ENCODE measurements around the gene MOB3A.
"Not testable (repeated sequence)": the region's sequence is repeated elsewhere in the genome, so short reads cannot be mapped to it uniquely, and the experiment has no call there.

MOB3A gene

GRCh38 chr19:2096034-2096479, at the start of gene MOB3A:
Gene MOB3A, minus strand, starts transcription at chr19:2096326. Its CDS starts 17,766 bp downstream, at chr19:2078560.
- DNase-seq = no peak

DNA sequence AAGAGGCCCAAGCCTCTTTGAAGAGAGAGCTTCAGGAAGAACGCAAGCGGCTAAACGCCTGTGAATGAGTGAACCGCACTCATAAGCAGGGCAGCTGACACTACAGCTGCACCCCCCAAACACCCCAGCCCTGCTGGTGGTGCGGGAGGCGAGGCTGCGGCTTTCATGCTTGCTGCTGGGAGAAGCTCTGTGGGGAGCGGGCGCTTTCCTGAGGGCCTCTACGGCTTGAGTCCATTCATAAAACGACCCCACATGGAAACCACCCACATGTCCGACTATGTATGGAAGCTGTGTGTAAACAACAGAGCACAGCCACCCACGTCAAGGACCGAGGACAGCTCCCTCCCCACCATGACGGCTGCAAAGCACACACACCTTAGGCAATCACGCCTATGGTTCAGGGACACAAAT, 49.7 kb upstream of the MOB3A start:
- DNase-seq = no peak

GRCh38 chr19:2144190-2144589, 48.1 kb upstream of the MOB3A start:
- DNase-seq = no peak

GRCh38 chr19:2142173-2142829, 46.2 kb upstream of the MOB3A start:
- no peak for DNase-seq

DNA sequence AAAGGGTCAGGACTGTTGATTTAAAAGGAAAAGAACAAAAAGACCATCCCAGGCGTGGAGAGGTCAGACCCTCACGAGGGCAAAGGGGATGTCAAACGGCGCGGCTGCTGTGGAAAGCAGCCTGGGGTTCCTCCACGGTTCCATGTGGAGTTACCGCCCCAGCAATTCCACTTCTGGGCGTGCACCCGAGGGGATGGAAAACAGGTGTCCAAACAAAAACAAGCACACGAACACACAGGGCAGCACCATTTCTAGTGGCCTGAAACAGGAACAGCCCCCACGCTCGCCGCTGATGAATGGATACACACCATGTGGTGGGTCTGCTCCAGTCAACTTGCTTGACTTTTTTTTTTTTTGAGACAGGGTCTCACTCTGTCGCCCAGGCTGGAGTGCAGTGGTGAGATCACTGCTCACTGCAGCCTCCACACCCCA, 44.0 kb upstream of the MOB3A start:
- no peak for DNase-seq

- DNase-seq = no peak
Measured at GRCh38 chr19:2139385-2140137, 43.4 kb upstream of the MOB3A start.

GRCh38 chr19:2138061-2138728, 42.1 kb upstream of the MOB3A start:
- DNase-seq = no peak

- no peak for DNase-seq
Measured at GRCh38 chr19:2136796-2137195, 40.7 kb upstream of the MOB3A start.

GRCh38 chr19:2135474-2136402, 39.6 kb upstream of the MOB3A start:
- no peak for DNase-seq

DNA sequence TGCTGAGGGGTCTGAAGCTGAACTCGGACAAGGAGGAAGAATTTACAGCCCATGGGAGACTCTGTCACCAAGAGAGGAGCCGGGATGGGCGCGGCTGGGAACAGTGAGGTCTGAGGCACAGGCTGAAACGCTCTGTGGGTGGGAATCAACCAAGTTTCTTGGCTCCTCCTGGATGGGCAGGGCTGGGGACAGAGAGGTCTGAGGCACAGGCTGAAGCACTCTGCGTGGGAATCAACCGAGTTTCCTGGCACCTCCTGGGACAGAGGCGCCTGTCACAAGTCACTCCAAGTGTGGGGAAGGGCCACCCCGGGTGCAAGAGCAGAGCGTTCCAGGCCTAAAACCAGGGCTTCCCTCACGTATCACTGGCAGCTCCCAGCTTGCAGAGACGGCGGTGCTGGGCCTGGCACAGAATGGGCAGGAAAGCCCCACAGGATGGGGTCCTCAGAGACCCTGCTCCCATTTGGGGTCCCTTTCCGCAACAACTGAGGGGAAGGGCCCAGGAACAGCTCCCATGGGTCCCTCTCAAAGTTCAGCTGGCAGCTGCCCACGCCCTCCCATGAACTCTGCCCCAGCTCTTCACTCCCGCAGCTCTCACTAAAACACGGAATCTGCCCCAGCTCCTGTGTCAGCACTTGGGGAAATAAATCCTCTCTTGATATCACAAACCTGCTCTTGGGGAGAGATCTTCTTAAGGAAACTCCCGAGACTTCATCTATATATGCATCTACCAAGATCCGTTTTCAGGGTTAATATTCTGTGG, 36.8 kb upstream of the MOB3A start:
- no peak for DNase-seq

- no peak for DNase-seq
Measured at GRCh38 chr19:2132191-2132590, 36.1 kb upstream of the MOB3A start.

GRCh38 chr19:2131012-2131975, 35.2 kb upstream of the MOB3A start:
- not testable (repeated sequence) for DNase-seq

DNA sequence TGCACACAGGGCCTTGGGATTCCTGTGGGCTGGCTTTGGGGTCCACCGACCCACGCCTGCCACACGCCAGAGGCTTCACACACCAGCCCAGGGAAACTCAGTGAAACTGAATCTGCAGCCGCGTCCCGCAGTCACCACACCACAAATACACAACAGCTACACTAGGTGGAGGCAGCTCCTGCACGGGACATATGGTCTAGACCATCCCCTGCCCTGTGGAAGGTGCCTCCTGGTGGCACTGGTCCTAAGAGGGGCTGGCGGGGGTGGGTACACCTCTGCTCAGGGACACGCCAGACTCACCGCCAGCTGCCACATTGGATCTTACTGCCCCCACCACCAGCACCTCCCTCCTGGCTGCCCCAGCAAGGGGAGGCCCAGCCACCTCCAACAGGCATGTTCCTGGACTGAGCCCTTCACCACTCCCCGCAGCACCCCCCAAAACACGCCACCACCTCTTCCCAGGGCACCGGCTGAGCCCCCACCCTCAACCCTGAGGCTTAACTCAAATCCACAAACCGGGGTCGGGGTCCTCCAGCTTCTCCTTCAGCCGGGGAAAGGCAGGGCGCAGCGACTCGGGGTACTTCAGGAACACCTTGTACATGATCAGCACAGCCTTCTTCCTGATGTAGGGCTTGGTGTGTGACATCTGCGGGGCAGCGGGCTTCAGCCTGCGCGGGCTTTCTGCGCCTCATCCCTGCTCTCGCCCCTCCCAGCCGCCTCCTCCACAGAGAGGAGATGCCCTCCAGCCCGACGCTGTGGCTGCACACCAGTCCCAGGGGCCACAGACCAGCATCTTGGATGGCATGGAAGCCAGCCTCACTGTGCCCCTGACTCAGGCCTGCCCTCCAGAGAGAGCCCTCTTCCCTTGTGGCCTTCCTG, 34.0 kb upstream of the MOB3A start:
- DNase-seq = no peak

GRCh38 chr19:2129486-2129885, 33.4 kb upstream of the MOB3A start:
- no peak for DNase-seq

DNA sequence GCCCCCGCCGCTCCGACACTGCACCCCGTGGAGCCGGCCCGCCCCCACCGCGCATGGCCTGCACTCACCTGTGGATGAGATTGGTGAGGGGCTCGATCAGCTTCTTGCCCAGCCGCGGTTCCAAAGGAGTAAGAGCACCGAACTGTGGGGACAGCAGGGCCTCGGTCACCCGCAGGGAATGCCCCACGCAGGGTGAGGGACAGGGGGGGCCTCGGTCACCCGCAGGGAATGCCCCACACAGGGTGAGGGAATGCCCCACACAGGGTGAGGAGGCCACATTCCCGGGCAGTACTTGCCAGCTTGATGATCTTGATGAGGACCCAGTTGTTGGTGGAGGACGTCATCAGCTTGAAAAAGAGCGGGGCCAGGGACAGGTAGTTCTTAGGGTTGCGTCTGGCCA, 32.9 kb upstream of the MOB3A start:
- DNase-seq = no peak

GRCh38 chr19:2128252-2128651, 32.1 kb upstream of the MOB3A start:
- DNase-seq = not testable (repeated sequence)

DNA sequence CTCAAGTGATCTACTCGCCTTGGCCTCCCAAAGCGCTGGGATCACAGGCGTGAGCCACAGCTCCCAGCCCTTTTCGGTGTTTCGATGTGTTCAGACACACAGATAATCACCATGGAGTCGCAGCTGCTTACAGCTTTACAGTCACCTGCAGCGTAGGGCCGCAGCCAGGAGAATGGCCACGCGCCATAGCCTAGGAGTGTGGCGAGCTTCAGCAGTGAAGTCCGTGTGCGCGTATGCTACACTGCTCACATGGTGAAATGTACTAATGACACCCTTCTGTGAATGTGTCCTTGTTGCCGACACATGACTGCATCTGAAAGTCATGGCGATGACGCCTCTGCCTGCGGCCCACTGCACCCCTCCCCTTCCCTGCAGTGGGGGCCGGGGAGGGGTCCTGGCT, 31.6 kb upstream of the MOB3A start:
- no peak for DNase-seq

DNA sequence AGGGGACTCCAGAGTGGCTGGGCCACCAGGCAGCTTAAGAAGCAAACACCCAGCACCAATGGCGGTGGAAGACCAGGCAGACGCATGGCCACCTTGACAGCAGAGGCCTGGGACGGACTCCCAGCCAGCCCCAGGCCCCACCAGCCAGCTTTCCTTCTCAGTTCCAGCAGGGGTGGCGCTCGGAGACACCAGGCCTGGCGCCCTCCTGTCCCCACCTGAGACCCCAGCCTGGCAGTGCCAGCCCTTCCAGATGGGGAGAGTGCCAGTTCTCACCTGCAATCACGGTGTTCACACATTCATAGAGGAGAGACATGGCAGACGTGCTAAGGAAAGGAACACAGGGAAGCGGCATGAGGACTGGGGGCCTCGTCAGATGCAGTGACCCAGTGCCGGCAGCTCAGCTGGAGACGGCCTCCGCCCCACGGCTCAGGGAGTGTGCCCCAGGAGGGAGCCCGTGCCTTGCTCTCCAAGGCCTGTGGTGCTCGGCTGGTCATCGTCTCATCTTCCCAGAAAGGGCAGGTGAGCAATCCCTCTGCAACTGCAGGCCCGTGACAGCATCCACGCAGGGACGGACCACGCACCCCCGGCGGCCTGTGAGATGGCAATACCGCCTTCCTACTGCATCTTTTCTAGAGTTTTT, 30.9 kb upstream of the MOB3A start:
- no peak for DNase-seq
